Activated naive CD4-positive, alpha-beta T cell treated with anti-CD3 and anti-CD28 coated beads, Interleukin-2, amount 10 ng/mL, durations not matched to agents 7 days and 5 days (primary cell): ENCODE measurements around the gene MRPL41.
A peak's percentile ranks its signal among the peaks of the same experiment; 100 is the strongest.
"Not testable (repeated sequence)": the region's sequence is repeated elsewhere in the genome, so short reads cannot be mapped to it uniquely, and the experiment has no call there.

Source experiments
- CTCF ChIA-PET: fragments of 350-600 bp; sonication (Branson Sonifier 250); formaldehyde crosslinking; loops from one replicate; lab custom pipeline; 2021; ENCODE audit warnings: antibody characterized with exemption; lab: Charles Lee
- DNase-seq: peaks from one replicate; pipeline ENCODE4 v3.0.0-alpha.2; 2020
- H3K27ac Mint-ChIP-seq: one replicate; pipeline ENCODE4 v1.8.0; 2021; ENCODE audit warnings: mild to moderate bottlenecking, moderate library complexity, mixed read lengths
- H3K27me3 Mint-ChIP-seq: one replicate; pipeline ENCODE4 v1.8.0; 2021; ENCODE audit warnings: mild to moderate bottlenecking, mixed read lengths
- H3K36me3 Mint-ChIP-seq: one replicate; pipeline ENCODE4 v1.8.0; 2021; ENCODE audit warnings: mixed read lengths
- H3K4me1 Mint-ChIP-seq: one replicate; pipeline ENCODE4 v1.8.0; 2021; ENCODE audit warnings: mixed read lengths
- H3K4me3 Mint-ChIP-seq: one replicate; pipeline ENCODE4 v1.8.0; 2021; ENCODE audit warnings: mild to moderate bottlenecking, moderate library complexity, mixed read lengths
- H3K9me3 Mint-ChIP-seq: one replicate; pipeline ENCODE4 v1.8.0; 2021; ENCODE audit warnings: mixed read lengths

The MRPL41 gene

GRCh38 chr9:137590123-137590468 is 38.4 kb downstream of the MRPL41 start:
- H3K9me3 Mint-ChIP-seq, result no peaks in the 10 kb centered on the region
- H3K4me1 Mint-ChIP-seq, result peaks cover 26% of the 10 kb centered on the region
- no peak overlapping the region for H3K27ac Mint-ChIP-seq
- CTCF ChIA-PET, result interaction anchor here (0.9 to 1.5 kb wide), 2 partner anchors 9 to 11 kb away, joined by 3 read pairs; partner anchors contain the start of gene DPH7
- no peak for DNase-seq
- H3K27me3 Mint-ChIP-seq, result no peaks in the 10 kb centered on the region
- no peak overlapping the region for H3K4me3 Mint-ChIP-seq
- peaks cover 14% of the 10 kb centered on the region for H3K36me3 Mint-ChIP-seq

GRCh38 chr9:137590469-137591383 is 39.0 kb downstream of the MRPL41 start, which contains the start of gene ZMYND19:
ZMYND19 (minus strand) TSS chr9:137590512; CDS start chr9:137590263, 249 bp downstream.
- Mint-ChIP-seq H3K4me3 (peak within 1 kb of the TSS; percentile 96), H3K27ac (peak within 1 kb of the TSS; percentile 90), H3K9me3 (no peaks in the 10 kb centered on the region), H3K27me3 (no peaks in the 10 kb centered on the region), H3K4me1 (peaks cover 26% of the 10 kb centered on the region), H3K36me3 (peaks cover 14% of the 10 kb centered on the region)
- CTCF ChIA-PET, result interaction anchor here (0.9 to 1.5 kb wide), 3 partner anchors 9 to 11 kb away, joined by 3 to 5 read pairs (median 3); partner anchors contain the start of gene DPH7
- peak; percentile 88 for DNase-seq

GRCh38 chr9:137592767-137593166 is 41.1 kb downstream of the MRPL41 start:
- Mint-ChIP-seq H3K27me3 (no peaks in the 10 kb centered on the region), H3K4me1 (peaks cover 24% of the 10 kb centered on the region), H3K4me3 (no peak overlapping the region), H3K9me3 (no peaks in the 10 kb centered on the region), H3K27ac (no peak overlapping the region), H3K36me3 (peaks cover 5% of the 10 kb centered on the region)
- CTCF ChIA-PET, result interaction anchor here (1.0 to 1.7 kb wide), 2 partner anchors 10 to 13 kb away, joined by 3 to 5 read pairs; no protein-coding TSS in a partner anchor
- no peak for DNase-seq

- H3K27me3 Mint-ChIP-seq, result no peaks in the 10 kb centered on the region
- no peaks in the 10 kb centered on the region for H3K9me3 Mint-ChIP-seq
- H3K4me3 Mint-ChIP-seq, result no peak overlapping the region
- no peak for DNase-seq
- H3K4me1 Mint-ChIP-seq, result peaks cover 21% of the 10 kb centered on the region
- CTCF ChIA-PET, result no interaction called here
- no peak overlapping the region for H3K27ac Mint-ChIP-seq
- peaks cover 1% of the 10 kb centered on the region for H3K36me3 Mint-ChIP-seq
Observed at GRCh38 chr9:137593176-137593575, 41.5 kb downstream of the MRPL41 start.

- H3K36me3 Mint-ChIP-seq, H3K27ac Mint-ChIP-seq, DNase-seq, H3K9me3 Mint-ChIP-seq, H3K27me3 Mint-ChIP-seq, CTCF ChIA-PET, H3K4me3 Mint-ChIP-seq: not testable (repeated sequence)
- peaks cover 12% of the 10 kb centered on the region for H3K4me1 Mint-ChIP-seq
Observed at GRCh38 chr9:137596577-137596976, 44.9 kb downstream of the MRPL41 start.

- Mint-ChIP-seq H3K9me3 (no peaks in the 10 kb centered on the region), H3K4me3 (no peak overlapping the region), H3K27ac (no peak overlapping the region), H3K27me3 (peaks cover 22% of the 10 kb centered on the region), H3K36me3 (no peaks in the 10 kb centered on the region), H3K4me1 (peaks cover 24% of the 10 kb centered on the region)
- CTCF ChIA-PET, result interaction anchor here (2.0 kb wide), 1 partner anchor 11 kb away, joined by 4 read pairs; no protein-coding TSS in a partner anchor
- no peak for DNase-seq
Observed at GRCh38 chr9:137598943-137599342, 47.3 kb downstream of the MRPL41 start.
